Globus pallidus (tissue), 1 donor: ENCODE measurements around the gene BRIP1.
"Not testable (repeated sequence)": the region's sequence is repeated elsewhere in the genome, so short reads cannot be mapped to it uniquely, and the experiment has no call there.

Experiments
- DNase-seq: peaks from one replicate; pipeline ENCODE4 v3.0.0-alpha.2; 2015; ENCODE audit warnings: low spot score

Gene BRIP1

GRCh38 chr17:61695779-61696337, 167.5 kb downstream of the BRIP1 start:
- DNase-seq = no peak

DNA sequence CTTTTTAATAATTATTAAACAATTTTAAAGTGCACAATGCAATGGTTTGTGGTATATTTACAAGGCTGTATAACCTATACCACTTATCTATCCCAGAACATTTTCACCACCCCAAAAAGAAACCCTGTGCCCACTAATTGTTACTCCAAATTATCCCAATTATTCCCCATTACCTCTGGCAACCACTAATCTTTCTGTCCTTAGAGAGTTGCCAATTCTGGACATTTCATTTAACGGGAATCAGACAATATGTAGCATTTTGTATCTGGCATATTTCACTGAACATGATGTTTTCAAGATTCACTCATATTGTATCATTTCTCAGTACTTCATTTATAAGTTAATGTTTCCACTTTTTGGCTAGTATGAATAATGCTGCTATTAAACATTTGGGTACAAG, 169.2 kb downstream of the BRIP1 start:
- no peak for DNase-seq

DNA sequence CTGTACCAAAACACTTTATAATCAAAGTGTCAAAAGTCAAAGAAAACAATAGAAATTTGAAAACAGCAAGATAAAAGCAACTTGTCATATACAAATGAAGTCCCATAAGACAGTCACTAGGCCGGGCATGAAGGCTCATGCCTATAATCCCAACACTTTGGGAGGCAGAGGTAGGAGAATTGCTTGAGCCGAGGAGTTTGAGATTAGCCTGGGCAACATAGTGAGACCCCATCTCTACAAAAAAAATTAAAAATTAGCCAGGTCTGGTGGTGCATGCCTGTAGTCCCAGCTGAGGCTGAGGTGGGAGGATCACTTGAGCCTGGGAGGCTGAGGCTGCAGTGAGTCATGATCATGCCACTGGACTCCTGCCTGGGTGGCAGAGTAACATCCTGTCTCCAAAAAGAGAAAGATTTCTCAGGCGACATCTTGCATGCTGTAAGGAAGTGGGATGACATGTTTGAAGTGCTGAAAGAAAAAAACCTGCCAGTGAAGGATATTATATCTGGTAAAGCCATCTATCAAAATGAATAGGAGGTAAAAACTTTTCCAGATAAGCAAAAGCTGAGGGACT, 173.6 kb downstream of the BRIP1 start:
- DNase-seq = no peak

DNA sequence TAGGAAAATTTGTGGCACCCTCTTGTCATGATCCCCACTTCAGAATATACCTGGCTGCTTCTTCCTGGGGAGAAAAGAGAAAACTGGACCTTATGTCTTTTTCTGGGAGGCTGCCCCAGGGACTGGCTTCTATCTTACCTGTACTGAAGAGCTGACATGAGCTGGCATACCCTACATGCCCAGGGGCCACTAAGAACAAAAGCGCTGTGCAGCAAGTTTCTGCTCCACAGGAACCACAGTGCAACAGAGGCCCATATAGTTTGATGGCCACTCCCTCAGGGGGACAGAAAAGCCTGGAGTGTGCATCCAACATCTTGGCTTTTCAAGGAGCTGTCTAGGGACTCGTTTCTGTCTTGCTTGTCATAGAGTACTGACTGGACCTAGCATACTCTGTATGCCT, 175.6 kb downstream of the BRIP1 start:
- no peak for DNase-seq

- no peak for DNase-seq
Measured at GRCh38 chr17:61686113-61686512, 177.2 kb downstream of the BRIP1 start.

GRCh38 chr17:61684818-61685217, 178.5 kb downstream of the BRIP1 start:
- no peak for DNase-seq

DNA sequence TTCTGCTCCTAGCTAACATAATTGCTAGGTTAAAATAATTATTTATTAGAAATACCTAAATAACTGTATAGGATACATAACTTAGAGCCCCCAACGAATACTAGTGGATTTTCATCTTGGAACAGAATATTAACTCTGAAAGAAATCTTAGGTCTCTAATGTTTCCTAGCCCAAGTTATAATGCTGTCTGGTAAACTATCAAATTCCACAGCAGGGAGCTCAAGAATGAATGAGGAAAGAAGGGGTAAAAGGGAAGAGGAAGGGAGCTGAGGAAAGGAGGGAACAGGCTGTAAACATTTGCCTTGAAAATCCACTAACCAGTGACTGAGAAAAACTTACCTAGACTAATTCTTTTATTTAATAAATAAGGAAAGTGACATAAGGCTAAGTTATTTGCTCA, 179.2 kb downstream of the BRIP1 start:
- DNase-seq = no peak

DNA sequence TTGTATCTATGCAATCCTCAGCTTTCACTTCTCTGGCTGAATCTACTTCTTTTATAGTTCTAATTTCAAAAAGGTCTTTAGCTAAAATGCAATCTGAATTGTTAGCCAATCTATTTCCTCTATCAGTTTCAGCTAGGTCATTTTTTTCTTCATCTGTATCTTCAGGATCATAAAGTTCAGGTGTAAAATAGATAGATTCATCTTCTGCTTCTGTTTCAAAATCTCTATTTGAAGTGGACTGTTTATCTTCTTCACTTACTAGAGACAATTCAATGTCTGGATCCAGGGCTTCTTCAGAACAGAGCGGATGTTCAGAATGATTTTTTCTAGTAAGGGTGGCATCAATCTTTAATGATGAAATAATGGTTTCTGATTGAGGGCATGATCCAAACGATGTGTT, 179.9 kb downstream of the BRIP1 start:
- DNase-seq = no peak

DNA sequence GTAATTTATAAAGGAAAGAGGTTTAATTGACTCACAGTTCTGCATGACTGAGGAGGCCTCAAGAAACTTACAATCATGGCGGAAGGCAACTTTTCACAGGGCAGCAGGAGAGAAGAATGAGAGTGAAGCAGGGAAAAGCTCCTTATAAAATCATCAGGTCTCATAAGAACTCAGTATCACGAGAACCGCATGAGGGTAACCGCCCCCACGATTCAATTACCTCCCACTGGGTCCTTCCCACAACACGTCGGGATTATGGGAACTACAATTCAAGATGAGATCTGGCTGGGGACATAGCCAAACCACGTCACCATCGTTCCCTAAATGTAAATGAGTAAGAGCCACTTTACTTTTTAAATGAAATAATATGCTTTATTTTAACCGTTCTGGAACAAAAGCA, 182.4 kb downstream of the BRIP1 start:
- DNase-seq = no peak

- DNase-seq = no peak
Measured at GRCh38 chr17:61678339-61678738, 185.0 kb downstream of the BRIP1 start.

GRCh38 chr17:61677150-61677811, 186.0 kb downstream of the BRIP1 start:
- not testable (repeated sequence) for DNase-seq

DNA sequence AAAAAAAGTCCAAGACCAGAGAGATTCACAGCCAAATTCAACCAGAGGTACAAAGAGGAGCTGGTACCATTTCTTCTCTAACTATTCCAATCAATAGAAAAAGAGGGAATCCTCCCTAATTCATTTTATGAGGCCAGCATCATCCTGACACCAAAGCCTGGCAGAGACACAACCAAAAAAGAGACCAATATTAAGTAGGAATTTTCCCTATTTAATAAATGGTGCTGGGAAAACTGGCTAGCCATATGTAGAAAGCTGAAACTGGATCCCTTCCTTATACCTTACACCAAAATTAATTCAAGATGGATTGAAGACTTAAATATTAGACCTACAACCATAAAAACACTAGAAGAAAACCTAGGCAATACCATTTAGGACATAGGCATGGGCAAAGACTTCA, 186.8 kb downstream of the BRIP1 start:
- not testable (repeated sequence) for DNase-seq

DNA sequence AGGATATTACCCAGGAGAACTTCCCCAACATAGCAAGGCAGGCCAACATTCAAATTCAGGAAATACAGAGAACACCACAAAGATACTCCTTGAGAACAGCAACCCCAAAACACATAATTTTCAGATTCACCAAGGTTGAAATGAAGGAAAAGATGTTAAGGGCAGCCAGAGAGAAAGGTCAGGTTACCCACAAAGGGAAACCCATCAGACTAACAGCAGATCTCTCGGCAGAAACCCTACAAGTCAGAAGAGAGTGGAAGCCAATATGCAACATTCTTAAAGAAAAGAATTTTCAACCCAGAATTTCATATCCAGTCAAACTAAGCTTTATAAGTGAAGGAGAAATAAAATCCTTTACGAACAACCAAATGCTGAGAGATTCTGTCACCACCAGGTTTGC, 188.7 kb downstream of the BRIP1 start:
- DNase-seq = not testable (repeated sequence)

GRCh38 chr17:61673019-61673897, 190.1 kb downstream of the BRIP1 start:
- not testable (repeated sequence) for DNase-seq

DNA sequence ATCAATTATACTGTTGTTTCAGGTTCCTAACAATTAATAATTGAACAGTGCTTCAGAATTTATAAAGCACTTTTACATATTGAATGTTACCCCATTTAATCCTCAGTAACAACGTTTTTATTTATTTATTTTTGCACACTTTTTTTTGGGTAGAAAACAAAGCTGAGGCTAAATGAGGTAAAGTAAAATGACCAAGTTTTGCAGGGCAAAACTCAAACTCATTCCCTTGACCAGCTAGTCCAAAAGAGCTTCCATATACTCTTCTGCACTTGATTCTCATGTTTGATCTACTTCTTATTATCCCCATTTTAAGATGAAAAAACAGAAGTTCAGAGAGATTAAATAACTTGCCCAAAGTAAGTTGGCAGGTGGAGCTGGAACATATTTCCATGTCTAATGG, 191.2 kb downstream of the BRIP1 start:
- DNase-seq = no peak

DNA sequence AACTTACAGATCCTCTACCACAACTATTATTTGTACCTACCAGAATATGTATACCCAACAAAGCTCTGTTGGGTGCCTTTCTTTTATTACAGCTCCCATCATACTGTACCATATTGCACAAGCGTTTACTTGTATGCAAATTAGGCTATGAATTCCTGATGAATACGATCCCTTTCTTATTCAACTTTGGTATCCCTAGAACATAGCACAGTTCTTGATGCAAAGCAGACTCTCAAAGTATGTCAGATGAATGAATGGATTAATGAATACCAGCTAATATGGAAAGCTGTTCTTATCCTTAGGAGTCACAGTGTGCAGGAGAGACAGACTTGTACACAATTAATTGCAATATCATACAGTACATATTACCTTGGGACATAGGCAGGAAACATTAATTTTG, 192.6 kb downstream of the BRIP1 start:
- DNase-seq = no peak

DNA sequence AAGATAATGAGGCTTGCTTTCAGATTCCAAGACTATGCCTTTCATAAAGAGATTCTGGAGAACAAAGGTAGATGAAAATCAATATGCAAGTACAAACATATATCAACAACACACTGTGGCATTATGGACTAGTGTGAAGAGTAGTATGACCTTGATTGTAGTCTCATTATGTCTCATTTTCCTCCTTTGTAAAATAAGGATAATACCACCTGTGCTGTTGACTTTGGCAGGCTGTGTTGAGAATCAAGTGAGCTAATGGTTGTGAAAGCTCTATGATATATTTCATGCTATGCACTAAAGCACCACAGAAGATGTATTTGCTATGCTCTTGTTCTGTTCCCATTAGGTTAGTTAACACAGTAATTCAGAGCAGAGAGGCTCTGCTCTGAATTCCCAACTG, 193.8 kb downstream of the BRIP1 start:
- no peak for DNase-seq

DNA sequence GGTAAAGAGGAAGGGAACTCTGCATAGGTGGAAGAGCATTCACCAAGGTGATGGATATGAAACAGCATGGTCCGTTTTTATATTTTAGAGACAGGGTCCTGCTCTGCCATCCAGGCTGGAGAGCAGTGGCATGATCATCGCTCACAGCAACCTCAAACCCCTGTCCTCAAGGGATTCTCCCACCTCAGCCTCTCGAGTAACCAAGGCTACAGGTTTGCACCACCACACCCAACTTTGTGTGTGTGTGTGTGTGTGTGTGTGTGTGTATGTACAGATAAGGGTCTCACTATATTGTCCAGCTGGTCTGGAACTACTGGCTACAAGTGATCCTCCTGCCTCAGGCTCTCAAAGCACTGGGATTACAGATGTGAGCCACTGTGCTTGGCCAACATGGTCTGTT, 194.8 kb downstream of the BRIP1 start:
- no peak for DNase-seq

DNA sequence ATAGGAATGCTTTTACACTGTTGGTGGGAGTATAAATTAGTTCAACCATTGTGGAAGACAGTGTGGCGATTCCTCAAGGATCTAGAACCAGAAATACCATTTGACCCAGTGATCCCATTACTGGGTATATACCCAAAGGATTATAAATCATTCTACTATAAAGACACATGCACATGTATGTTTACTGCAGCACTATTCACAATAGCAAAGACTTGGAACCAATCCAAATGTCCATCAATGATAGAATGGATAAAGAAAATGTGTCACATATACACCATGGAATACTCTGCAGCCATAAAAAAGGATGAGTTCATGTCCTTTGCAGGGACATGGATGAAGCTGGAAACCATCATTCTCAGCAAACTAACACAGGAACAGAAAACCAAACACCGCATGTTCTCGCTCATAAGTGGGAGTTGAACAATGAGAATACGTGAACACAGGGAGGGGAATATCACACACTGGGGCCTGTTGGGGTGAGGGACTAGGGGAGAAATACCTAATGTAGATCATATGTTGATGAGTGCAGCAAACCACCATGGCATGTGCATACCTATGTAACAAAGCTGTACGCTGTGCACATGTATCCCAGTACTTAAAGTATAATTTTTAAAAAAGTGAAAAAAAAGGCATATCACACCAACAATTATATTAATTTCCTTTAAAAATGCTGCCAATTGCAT, 196.8 kb downstream of the BRIP1 start:
- DNase-seq = not testable (repeated sequence)

DNA sequence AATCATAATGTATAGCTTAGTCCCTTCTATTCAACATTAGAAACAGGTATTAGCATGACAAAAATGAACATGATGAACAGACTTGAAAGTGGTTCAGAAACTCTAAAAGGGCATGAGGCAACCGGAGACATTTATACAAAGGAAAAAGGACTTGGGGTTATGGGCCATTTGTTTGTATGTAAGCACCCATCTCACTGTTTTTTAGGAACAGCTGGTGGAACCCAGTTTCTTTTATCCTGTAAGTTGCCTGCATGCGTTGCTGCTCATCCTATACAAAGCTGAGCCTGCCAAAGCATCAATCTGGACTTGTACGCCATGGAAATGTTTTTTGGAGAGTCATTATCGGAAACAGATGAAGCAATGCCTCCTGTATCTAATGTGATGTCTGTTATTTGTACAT, 200.0 kb downstream of the BRIP1 start:
- no peak for DNase-seq

DNA sequence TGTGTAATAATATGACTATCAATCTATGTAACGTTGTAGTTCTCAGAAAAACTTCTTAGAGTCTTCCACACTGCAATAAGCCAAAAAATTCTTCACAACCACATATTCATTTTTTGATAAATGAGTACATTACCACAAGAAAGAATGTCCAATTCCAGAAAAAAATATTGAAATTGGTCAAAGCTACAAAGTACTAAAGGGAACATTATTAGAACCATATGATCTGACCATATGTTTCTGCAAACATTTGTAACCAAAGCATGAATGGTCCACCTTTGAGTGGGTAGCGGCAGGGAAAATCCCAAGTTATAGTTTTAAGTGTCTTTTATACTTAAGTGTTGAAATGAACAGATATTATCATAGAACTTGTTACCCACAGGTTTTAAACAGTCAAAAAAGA, 200.6 kb downstream of the BRIP1 start:
- DNase-seq = no peak

GRCh38 chr17:61662186-61662585, 201.1 kb downstream of the BRIP1 start:
- no peak for DNase-seq
